IPS-NIHi7 (cell line): Measurements from ENCODE around the gene HIVEP3.
A peak's percentile ranks its signal among the peaks of the same experiment; 100 is the strongest.

Experiments
- DNase-seq: peaks from one replicate; pipeline ENCODE4 v3.0.0; 2012; ENCODE audit warnings: mixed read lengths; ENCODE audit errors: extremely low spot score

The HIVEP3 gene

DNA sequence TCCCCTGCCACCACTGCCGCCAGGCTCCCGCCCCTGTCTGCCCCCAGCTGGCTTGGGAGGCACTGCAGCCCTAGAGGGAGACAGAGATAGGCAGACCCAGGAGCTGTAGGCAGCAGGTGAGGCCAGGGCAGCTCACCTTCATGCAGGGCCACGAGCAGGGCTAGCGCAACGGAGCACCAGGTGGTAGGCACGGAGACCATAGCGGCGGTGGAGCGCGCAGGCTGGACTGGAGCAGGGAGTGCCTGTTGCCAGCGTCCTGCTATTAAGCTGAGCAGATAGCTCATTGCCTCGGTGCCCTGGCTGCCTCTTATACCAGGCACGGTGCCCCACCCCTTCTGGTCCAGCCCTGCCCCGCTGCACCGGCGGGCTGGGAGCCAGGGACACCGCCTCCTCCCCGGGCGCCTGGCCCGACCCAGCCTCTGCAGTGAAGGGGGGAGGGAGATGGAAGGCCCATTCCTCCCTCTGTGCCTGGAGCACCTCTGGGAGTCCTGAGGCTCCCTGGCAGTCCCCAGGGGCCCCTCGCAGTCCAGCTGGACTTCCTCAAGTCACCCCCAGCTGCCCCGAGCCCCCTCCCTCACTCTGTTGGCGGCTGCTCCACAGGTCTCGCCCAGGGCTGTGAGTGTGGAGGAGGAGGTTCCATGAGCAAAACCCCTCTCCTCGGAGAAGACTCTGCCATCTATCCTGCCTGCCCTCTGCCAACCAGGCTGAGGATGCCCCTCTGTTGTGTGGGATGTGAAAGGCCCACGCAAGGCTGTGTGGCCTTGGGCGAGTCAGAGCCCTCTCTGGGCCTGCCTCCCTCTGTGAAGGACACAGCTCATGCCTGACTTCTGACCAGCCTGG, 434.1 kb downstream of the HIVEP3 start, which contains the start of gene EDN2:
EDN2 (minus strand) TSS at position 282 of the 840 bp plus-strand sequence; CDS start at position 200, 82 bp downstream.
- DNase-seq = peak; percentile 62

- DNase-seq = no peak
These were observed 434.7 kb downstream of the HIVEP3 start for GRCh38 chr1:41483960-41484401.

- no peak for DNase-seq
These were observed 435.5 kb downstream of the HIVEP3 start for GRCh38 chr1:41483001-41483850.

GRCh38 chr1:41482001-41482765, 436.5 kb downstream of the HIVEP3 start:
- no peak for DNase-seq

DNA sequence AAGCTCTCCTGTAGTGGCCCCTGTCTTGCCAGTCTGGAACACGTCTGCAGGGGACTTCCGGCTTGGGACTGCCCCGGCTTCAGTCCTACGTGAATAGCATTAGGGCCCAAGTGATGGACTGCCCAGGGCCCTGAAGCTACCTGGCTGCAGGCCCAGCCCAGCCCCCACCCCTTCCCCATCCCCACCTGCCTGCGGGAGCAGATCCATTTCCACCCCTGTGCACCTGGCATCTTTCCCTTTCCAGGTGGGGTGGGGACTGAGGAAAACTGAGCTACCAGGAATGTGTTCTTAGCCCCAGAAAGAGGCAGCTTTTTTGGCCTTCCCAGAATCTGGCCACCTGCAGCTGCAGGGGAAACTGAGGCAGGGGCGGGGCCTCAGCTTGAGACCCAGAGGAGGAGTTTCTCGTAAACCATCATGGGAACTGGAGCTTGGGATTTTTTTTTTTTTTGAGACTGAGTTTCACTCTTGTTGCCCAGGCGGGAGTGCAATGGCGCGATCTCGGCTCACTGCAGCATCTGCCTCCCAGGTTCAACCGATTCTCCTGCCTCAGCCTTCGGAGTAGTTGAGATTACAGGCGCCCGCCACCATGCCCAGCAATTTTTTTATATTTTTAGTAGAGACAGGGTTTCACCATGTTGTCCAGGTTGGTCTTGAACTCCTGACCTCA, 437.5 kb downstream of the HIVEP3 start:
- no peak for DNase-seq

DNA sequence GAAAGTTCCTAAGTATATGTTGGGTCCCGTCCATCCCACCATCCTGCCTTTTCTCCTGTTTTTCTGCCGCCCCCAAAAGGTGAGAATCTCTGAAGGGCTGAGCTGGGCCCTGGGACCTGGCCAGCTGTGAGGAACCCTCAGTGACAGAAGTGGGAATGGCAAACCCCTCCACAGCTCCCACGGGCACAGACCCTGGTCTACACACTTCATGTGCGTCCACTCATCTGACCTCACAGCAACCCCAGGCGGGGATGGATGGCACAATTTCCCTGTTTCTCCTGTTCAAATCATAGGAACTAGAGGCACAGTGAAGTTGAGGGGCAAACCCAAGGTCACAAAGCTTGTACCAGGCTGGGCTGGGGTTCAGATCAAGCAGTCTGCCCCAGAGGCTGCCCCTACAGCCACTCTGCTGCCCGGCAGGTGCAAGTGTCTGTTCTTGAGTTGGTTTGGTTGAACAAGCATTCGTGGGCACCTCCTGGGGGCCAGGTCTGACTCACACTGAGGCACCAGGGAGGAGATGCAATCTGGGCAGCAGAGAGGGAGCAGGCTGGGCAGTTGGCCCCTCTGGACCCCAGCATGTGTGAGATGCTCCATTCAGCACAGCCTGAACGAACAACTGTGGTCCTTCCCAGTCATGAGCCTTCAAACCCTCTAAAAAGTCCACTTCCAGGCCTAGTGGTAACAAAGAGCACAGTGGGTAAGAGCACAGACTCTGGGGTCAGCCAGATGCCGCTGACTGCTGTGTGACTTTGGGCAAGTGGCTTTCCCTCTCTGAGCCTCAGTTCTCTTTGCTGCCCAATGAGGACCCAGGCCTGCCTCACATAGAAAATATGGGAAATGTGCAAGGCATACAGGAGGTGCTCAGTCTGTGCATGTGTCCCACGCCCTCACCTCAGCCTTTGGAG, 438.3 kb downstream of the HIVEP3 start:
- no peak for DNase-seq

- DNase-seq = no peak
These were observed 438.9 kb downstream of the HIVEP3 start for GRCh38 chr1:41479808-41480160.

DNA sequence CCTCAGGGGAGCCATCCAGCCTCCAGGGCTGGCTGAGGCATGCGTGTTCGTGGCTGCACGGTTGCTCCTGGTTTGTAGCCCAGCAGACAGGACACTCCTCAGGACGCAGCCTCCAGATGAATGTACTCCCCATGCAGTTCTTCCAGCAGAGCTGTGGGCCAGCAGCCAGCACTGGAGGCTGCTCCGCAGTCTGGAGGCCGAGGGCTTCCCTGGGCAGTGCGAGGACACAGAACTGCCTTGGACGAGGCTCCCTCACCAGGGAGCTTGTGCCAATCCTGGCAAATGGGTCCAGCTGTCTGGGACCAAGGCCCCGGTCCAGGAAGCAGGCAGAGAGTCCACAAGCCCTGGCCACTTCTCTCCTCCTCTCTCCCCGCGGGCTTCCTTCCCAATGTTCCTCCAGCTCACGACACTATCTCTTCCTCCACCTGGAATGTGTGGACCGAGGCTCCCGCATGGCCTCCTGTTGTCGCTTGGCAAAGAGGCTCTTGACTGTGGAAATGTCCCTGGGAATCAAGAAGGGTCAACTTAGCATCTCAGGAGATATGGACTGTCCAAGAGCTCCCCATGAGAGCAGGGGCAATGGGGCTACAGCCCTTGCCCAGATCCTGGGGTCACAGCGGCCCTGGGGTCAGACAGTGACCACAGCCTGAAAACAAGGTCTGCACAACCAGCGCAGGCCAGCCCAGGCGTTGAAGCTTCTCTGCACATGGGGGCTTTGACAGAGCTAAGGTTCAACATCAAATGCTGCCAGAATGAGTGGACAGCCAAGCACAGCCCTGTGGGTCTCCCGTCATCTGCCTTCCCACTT, 439.5 kb downstream of the HIVEP3 start:
- DNase-seq = no peak

- DNase-seq = no peak
These were observed 440.5 kb downstream of the HIVEP3 start for GRCh38 chr1:41478118-41478748.

DNA sequence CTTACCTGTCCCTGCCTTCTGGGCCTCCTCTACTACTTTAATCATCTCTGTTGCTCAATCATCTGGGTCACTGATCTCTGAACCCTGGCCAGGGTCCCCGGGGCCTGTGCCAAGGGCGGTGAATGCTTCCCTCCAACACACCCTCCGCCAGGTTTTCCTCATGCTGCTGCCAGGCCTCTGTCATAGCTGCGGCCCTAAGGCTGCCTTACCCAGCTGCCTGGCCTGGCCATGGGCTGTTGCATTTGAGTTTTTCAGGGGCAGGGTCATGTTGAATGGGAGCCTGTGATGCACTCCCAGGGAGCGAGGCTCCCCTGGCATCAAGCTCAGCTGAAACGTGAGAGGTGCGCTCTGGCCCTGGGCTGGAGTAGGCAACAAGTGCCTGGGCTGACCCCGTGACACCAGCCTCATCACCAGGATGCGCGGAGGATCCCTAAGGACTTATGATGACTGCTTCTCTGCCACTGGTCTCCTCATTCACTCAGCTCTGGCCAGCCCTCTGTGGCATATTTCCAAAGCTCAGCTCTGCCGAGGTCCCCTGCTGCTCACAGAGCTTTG, 441.8 kb downstream of the HIVEP3 start:
- no peak for DNase-seq

DNA sequence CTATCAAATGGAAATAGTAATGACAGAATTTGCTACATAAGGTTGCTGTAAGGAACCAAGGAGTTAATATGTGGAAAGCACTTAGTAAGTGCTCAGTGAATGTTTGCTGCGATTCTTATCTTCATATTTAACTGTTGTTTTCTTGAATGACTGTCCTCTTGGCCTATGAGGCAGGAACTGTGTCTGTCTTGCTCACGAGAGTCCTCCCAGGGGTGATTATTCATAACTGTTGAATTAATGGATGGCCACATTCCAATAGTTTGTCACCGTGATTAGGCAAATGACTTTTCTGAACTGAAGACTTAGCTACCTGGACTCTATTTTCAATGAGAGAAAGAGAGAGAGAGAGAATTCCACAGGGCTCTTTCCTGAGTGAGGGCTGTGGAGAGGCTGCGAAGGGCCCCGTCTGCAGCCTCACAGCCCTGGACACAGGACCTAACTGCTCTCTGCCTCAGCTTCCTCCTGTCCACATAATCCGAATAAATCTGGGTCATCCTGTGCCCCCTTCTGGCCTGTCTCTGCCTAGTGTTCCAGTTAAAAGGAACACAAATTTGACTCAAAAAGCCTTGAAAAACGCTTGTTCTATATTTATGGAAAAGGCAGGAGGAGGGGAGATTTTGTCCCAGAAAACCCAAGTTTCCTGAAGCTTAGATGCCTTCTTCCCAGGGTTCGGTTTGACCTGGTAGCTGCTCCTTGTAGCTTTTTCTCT, 442.7 kb downstream of the HIVEP3 start:
- DNase-seq = no peak

- no peak for DNase-seq
These were observed 443.4 kb downstream of the HIVEP3 start for GRCh38 chr1:41475346-41475745.

DNA sequence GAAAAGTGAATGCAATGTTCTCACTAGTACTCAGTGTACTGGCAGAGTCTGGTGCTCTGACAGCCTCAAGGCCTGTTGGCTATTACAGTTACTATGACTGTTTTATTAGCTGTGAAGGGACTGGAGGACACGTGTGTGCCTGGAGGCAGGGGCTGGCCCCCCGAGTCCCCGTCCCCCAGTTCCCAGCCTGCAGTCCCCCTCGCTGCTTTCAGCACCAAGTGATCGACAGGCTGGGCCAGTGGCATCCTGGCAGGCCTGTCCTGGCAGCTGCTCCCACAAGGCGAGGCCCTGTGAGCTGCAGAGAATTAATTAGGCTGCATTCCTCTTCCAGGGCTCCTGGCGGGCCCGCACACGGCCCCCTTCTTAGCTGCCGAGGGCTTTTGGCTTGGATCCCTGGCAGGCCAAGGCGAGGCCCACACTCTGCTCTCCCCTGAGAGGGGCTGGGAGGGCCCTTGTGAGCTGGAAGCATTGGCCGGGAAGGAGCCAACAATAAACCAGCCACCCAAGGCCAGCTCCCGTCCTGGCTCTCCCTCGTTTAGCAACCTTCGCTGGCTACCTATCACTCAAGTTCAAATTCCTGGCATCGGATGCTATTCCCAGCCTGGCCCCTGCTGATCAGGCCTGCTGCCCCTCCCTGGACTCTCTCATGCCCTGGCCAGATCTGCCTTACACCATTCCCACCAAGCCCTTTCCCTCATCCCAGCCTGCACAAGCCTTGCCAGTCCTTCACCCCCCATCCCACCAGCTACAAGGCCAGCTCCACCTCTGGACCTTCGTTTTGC, 444.0 kb downstream of the HIVEP3 start:
- DNase-seq = no peak

GRCh38 chr1:41473738-41474362, 444.9 kb downstream of the HIVEP3 start:
- DNase-seq = no peak

- no peak for DNase-seq
These were observed 447.1 kb downstream of the HIVEP3 start for GRCh38 chr1:41471658-41472057.

- no peak for DNase-seq
These were observed 449.0 kb downstream of the HIVEP3 start for GRCh38 chr1:41469706-41470105.
